ENCODE measurements around the gene PHF20. TPM values are rescaled to one million over a fixed set of nuclear protein-coding genes. Genes with fewer than 3 reads are reported as not detected.

PHF20 gene
- total and polyA plus RNA-seq, 2 experiments from 2014 or later: 23.3 to 35.4 TPM

- Histone ChIP-seq H3F3A (ENCODE audit: insufficient read depth) (no peaks in the 10 kb centered on the region), H3K27me3 (replicated peaks; ENCODE audit: insufficient read depth) (no peaks in the 10 kb centered on the region), H3K4me2 (ENCODE audit: unreplicated experiment) (no peak overlapping the region), H3K79me2 (ENCODE audit: insufficient read depth) (peaks cover 16% of the 10 kb centered on the region; the same call in 1 of the 2 replicates), H2AFZ (no peak overlapping the region), H3K9me3 (ENCODE audit: low read depth) (no peaks in the 10 kb centered on the region), H3K4me3 (no peak overlapping the region), H3K9me2 (ENCODE audit: insufficient read depth) (no peaks in the 10 kb centered on the region), H3K27ac (no peak overlapping the region), H3K9ac (no peak overlapping the region), H4K20me1 (ENCODE audit: insufficient read depth) (no peaks in the 10 kb centered on the region), H3K4me1 (ENCODE audit: insufficient read depth) (no peaks in the 10 kb centered on the region), H3K36me3 (ENCODE audit: low read depth) (peaks cover 8% of the 10 kb centered on the region; the same call in 1 of the 2 replicates)
- 82 to 88% methylated on average over 3 of the region's 3 CpGs for WGBS, 2 experiments (ENCODE audit: low coverage in 1 of 2, low lambda C conversion rate in 2 of 2, missing lambda C conversion rate in 2 of 2)
- no peak for DNase-seq
- in situ Hi-C loops (cut with MboI): no loop called here
- TF ChIP-seq EZH2phosphoT487 (IDR thresholded peaks at IDR 0.05; ENCODE audit: insufficient read depth, low read depth) (no peak), EZH2 (IDR thresholded peaks at IDR 0.05; ENCODE audit: insufficient read depth, poor library complexity, severe bottlenecking) (no peak)
Observed at GRCh38 chr20:35910254-35910653, 138.4 kb downstream of the PHF20 start.

- H3K4me1 ChIP-seq (ENCODE audit: insufficient read depth): no peaks in the 10 kb centered on the region
- no peak overlapping the region for H3K9ac ChIP-seq
- TF ChIP-seq EZH2phosphoT487 (IDR thresholded peaks at IDR 0.05; ENCODE audit: insufficient read depth, low read depth): no peak
- TF ChIP-seq EZH2 (IDR thresholded peaks at IDR 0.05; ENCODE audit: insufficient read depth, poor library complexity, severe bottlenecking): no peak
- no peak overlapping the region for H3K4me2 ChIP-seq (ENCODE audit: unreplicated experiment)
- H4K20me1 ChIP-seq (ENCODE audit: insufficient read depth): no peaks in the 10 kb centered on the region
- no peaks in the 10 kb centered on the region for H3K9me3 ChIP-seq (ENCODE audit: low read depth)
- H3K36me3 ChIP-seq (ENCODE audit: low read depth): peaks cover 21% of the 10 kb centered on the region
- WGBS, 2 experiments (ENCODE audit: low coverage in 1 of 2, low lambda C conversion rate in 2 of 2, missing lambda C conversion rate in 2 of 2): 57 to 64% methylated on average over 4 of the region's 4 CpGs
- in situ Hi-C loops (cut with MboI): no loop called here
- no peaks in the 10 kb centered on the region for H3F3A ChIP-seq (ENCODE audit: insufficient read depth)
- H3K9me2 ChIP-seq (ENCODE audit: insufficient read depth): no peaks in the 10 kb centered on the region
- peaks cover 11% of the 10 kb centered on the region; the same call in 1 of the 2 replicates for H3K79me2 ChIP-seq (ENCODE audit: insufficient read depth)
- H3K27me3 ChIP-seq (replicated peaks; ENCODE audit: insufficient read depth): no peaks in the 10 kb centered on the region
- no peak overlapping the region for H3K4me3 ChIP-seq
- H2AFZ ChIP-seq: no peak overlapping the region
- H3K27ac ChIP-seq: no peak overlapping the region
- DNase-seq: no peak
Observed at GRCh38 chr20:35912881-35913280, 141.1 kb downstream of the PHF20 start.

GRCh38 chr20:35917077-35917476, 145.3 kb downstream of the PHF20 start:
- Histone ChIP-seq H3K27me3 (replicated peaks; ENCODE audit: insufficient read depth) (no peaks in the 10 kb centered on the region), H3F3A (ENCODE audit: insufficient read depth) (no peaks in the 10 kb centered on the region), H3K79me2 (ENCODE audit: insufficient read depth) (no peaks in the 10 kb centered on the region), H3K9me2 (ENCODE audit: insufficient read depth) (no peaks in the 10 kb centered on the region), H2AFZ (no peak overlapping the region), H3K4me1 (ENCODE audit: insufficient read depth) (no peaks in the 10 kb centered on the region), H3K36me3 (ENCODE audit: low read depth) (peaks cover 51% of the 10 kb centered on the region), H3K4me2 (ENCODE audit: unreplicated experiment) (no peak overlapping the region), H3K27ac (no peak overlapping the region), H4K20me1 (ENCODE audit: insufficient read depth) (no peaks in the 10 kb centered on the region), H3K4me3 (no peak overlapping the region), H3K9me3 (ENCODE audit: low read depth) (no peaks in the 10 kb centered on the region), H3K9ac (no peak overlapping the region)
- TF ChIP-seq EZH2 (IDR thresholded peaks at IDR 0.05; ENCODE audit: insufficient read depth, poor library complexity, severe bottlenecking) (no peak), EZH2phosphoT487 (IDR thresholded peaks at IDR 0.05; ENCODE audit: insufficient read depth, low read depth) (no peak)
- no peak for DNase-seq
- WGBS, 2 experiments (ENCODE audit: low coverage in 1 of 2, low lambda C conversion rate in 2 of 2, missing lambda C conversion rate in 2 of 2): 78 to 82% methylated on average over 3 of the region's 3 CpGs
- in situ Hi-C loops (cut with MboI): no loop called here

GRCh38 chr20:35918021-35918420, 146.2 kb downstream of the PHF20 start:
- H3F3A ChIP-seq (ENCODE audit: insufficient read depth): no peaks in the 10 kb centered on the region
- H3K27me3 ChIP-seq (replicated peaks; ENCODE audit: insufficient read depth): no peaks in the 10 kb centered on the region
- H3K4me2 ChIP-seq (ENCODE audit: unreplicated experiment): no peak overlapping the region
- no peaks in the 10 kb centered on the region for H3K79me2 ChIP-seq (ENCODE audit: insufficient read depth)
- TF ChIP-seq EZH2phosphoT487 (IDR thresholded peaks at IDR 0.05; ENCODE audit: insufficient read depth, low read depth) (no peak), EZH2 (IDR thresholded peaks at IDR 0.05; ENCODE audit: insufficient read depth, poor library complexity, severe bottlenecking) (no peak)
- no peaks in the 10 kb centered on the region for H4K20me1 ChIP-seq (ENCODE audit: insufficient read depth)
- no peak for DNase-seq
- in situ Hi-C loops (cut with MboI): no loop called here
- H3K27ac ChIP-seq: no peak overlapping the region
- H3K4me1 ChIP-seq (ENCODE audit: insufficient read depth): no peaks in the 10 kb centered on the region
- H3K36me3 ChIP-seq (ENCODE audit: low read depth): peaks cover 51% of the 10 kb centered on the region
- H3K9me3 ChIP-seq (ENCODE audit: low read depth): no peaks in the 10 kb centered on the region
- 100% methylated on average over 1 of the region's 1 CpG for WGBS, 2 experiments (ENCODE audit: low coverage in 1 of 2, low lambda C conversion rate in 2 of 2, missing lambda C conversion rate in 2 of 2)
- no peaks in the 10 kb centered on the region for H3K9me2 ChIP-seq (ENCODE audit: insufficient read depth)
- no peak overlapping the region for H3K4me3 ChIP-seq
- H3K9ac ChIP-seq: no peak overlapping the region
- H2AFZ ChIP-seq: no peak overlapping the region

- Histone ChIP-seq H3K4me1 (ENCODE audit: insufficient read depth) (no peaks in the 10 kb centered on the region), H3K9me3 (ENCODE audit: low read depth) (no peaks in the 10 kb centered on the region), H3K27me3 (replicated peaks; ENCODE audit: insufficient read depth) (no peaks in the 10 kb centered on the region), H3K79me2 (ENCODE audit: insufficient read depth) (no peaks in the 10 kb centered on the region), H3K4me2 (ENCODE audit: unreplicated experiment) (no peak overlapping the region), H3F3A (ENCODE audit: insufficient read depth) (no peaks in the 10 kb centered on the region), H2AFZ (no peak overlapping the region), H3K9ac (no peak overlapping the region), H3K36me3 (ENCODE audit: low read depth) (peaks cover 39% of the 10 kb centered on the region), H3K9me2 (ENCODE audit: insufficient read depth) (no peaks in the 10 kb centered on the region), H4K20me1 (ENCODE audit: insufficient read depth) (no peaks in the 10 kb centered on the region), H3K27ac (no peak overlapping the region), H3K4me3 (no peak overlapping the region)
- 99 to 100% methylated on average over 3 of the region's 3 CpGs for WGBS, 2 experiments (ENCODE audit: low coverage in 1 of 2, low lambda C conversion rate in 2 of 2, missing lambda C conversion rate in 2 of 2)
- TF ChIP-seq EZH2 (IDR thresholded peaks at IDR 0.05; ENCODE audit: insufficient read depth, poor library complexity, severe bottlenecking): no peak
- no peak for TF ChIP-seq EZH2phosphoT487 (IDR thresholded peaks at IDR 0.05; ENCODE audit: insufficient read depth, low read depth)
- in situ Hi-C loops (cut with MboI): no loop called here
- DNase-seq: no peak
Observed at GRCh38 chr20:35920523-35920922, 148.7 kb downstream of the PHF20 start.
